CD4-positive, alpha-beta T cell treated with Interleukin-4 for 4 hours (primary cell): Measurements from ENCODE around the gene WDSUB1.

ENCODE experiments used
- DNase-seq: peaks from one replicate; pipeline ENCODE4 v3.0.0-alpha.2; 2020

Gene WDSUB1

DNA sequence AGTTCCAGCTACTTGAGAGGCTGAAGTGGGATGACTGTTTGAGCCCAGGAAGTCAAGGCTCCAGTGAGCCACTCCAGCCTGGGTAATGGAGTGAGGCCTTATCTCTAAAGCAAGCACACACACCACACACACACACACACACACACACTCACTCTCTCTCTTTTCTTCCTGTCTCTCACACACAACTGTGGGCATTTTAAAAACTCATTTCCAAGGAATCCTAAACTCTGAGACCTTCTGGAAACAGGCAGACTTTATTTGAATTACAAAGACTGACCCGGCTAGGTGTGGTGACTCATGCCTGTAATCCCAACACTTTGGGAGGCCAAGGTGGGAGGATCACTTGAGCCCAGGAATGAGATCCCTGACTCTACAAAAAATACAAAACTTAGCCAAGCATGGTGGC, 21.3 kb downstream of the WDSUB1 start:
- no peak for DNase-seq

DNA sequence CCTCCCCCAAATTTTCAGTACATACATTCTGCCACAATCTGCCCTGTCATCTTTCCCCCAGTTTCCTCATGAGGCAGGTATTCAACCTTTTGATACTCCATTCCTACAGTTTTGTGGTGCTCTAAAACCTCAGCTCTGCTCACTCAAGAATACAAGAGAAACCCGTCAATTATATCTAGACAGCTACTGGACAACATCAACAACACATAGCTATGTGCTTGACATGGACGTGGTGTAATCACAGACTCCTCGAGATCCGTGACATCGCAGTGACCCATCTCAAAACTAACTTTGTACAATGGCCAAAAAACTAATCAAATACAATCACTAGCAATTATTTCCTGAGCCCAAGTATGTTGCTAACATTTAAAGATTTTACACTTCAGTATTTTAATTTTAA, 23.6 kb downstream of the WDSUB1 start:
- no peak for DNase-seq

DNA sequence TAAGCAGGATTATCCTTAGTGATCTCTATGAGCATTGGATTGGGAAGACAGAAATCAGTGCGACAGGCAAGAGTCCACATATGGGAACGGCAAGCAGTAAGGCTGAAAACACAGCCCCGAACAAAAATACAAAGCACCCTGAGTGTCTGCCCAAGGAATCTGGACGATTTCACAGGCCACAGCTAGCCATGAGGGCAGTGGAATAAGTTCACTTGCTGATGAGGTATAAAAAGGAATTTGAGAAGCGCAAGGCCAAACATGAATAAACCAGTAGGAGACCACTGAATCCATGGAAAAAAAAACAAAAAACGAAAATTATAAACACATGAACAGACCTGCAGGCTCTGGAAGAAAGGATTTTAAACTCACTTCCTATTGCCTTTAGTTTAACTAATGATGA, 24.3 kb downstream of the WDSUB1 start:
- no peak for DNase-seq

DNA sequence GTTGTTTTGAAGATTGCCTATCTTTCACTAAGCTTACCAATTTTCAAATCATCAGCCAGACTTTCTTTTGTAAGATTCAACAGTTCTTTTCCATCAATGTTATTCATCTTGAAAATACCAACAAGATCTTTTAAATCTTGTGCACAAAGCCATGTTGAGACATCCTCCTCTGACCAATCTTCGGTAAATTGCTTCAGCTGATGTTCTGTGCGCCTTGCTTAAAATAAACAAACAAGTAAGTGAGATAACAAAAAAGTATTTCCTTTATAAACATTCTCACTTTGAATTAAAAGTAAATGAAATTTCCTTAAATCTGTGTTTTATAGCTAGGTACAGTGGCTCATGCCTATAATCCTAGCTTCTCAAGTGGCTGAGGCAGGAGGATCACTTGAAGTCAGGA, 30.3 kb downstream of the WDSUB1 start:
- no peak for DNase-seq

DNA sequence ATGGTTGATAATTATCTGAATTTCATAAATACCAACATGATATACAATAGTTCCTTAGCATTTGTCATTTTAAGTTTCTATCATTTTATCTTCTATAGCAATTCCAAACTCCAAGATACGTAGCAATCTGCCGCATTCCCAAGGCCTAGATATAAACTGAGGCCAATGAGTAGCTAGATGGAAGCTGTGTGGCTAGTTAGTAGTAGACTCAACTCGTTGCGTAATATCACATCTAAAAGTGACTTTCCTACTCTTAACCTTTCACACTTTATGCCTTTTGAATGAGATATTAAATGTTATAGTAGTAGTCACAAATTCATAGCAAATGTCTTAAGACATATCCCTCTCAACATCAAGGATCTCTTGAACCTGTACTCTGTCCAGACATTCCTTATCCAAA, 33.6 kb downstream of the WDSUB1 start:
- no peak for DNase-seq

DNA sequence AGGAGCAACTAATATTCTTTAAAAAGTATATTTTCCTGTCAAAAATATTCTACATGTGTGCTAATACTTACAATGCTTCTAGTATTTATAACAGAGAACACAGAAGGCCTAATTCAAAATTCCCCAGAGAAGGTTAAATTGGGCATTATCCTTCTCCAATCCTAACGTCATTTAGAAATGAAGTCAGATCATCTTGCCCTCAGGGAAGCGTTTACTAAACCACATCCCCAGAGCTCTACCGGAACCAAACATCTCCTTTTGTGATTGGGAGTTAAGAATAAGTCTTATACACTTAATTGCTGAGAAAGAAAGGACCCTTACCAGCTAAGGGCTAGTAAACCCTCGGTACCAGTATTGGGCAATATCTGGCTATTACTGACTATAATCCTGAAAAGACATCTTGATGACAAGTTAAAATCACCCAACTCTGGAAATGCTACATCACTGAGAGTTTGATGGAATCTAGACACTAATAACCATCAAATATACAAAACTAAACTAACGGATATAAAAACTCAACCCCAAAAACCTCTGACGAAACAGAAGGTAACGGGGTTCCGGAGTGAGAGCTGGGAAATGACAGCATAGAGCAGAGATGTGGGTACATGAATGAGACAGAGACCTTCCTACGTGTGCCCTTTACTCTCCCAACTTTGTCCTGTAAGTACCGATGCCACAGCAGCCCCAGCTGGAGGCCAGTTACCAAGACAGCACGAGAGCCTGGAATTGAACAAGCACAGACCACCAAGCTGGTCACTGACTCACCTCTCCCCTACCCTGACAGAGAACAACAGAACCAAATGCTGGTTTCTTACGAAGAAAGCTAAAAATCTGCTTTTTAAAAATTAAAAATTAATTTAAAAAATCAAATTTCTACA, 35.0 kb downstream of the WDSUB1 start:
- DNase-seq: no peak

- DNase-seq: no peak
These were observed 36.4 kb downstream of the WDSUB1 start for GRCh38 chr2:159249990-159250715.

- no peak for DNase-seq
These were observed 40.0 kb downstream of the WDSUB1 start for GRCh38 chr2:159246325-159246988.

DNA sequence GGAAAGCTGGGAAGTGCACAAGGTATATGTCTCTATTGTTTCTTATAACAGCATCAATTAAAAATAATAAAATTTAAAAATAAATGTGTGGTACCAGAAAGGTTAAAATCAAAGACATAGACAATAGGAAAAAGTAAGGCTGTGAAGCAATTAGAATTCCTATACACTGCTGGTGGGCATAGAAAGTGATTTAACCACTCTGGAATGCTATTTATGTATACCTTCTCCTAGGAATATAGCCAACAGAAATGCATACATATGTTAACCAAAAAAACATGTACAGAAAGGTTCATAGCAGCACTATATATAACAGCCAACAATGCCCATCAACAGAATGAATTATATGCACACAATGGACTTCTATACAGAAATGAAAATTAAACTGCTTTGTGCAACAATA, 43.0 kb downstream of the WDSUB1 start:
- no peak for DNase-seq

- no peak for DNase-seq
These were observed 51.6 kb downstream of the WDSUB1 start for GRCh38 chr2:159234868-159235267.

GRCh38 chr2:159232456-159233170, 53.9 kb downstream of the WDSUB1 start:
- DNase-seq: no peak

GRCh38 chr2:159230145-159230877, 56.2 kb downstream of the WDSUB1 start:
- DNase-seq: no peak

- no peak for DNase-seq
These were observed 56.9 kb downstream of the WDSUB1 start for GRCh38 chr2:159229476-159230144.

DNA sequence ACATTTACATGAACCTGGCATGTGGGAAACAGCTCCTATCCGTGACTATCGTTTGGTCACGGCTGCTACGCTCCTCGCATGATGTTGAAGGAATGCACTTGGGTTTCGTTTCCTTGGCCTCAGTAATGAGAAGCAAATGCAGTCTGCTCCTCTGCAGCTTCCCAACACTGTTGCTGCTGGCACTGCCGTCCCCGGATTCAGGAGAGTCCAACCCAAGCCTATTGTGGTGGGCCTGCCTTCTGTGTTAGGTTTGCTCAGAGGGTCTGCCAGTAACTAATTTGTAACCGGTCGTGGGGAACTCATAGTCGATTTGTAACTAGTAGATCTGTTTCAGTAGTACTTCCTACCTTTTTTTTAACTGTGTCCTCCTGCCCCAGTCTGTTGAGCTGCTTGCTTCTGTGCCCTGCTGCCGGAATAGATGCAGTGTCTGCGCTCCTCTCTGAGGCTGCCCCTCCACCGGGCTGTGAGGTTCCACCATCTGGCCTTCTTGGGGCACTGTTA, 58.4 kb downstream of the WDSUB1 start:
- DNase-seq: no peak

GRCh38 chr2:159227467-159227866, 59.0 kb downstream of the WDSUB1 start:
- DNase-seq: peak; percentile 21

- DNase-seq: no peak
These were observed 59.7 kb downstream of the WDSUB1 start for GRCh38 chr2:159226608-159227385.

- DNase-seq: peak; percentile 57
These were observed 60.4 kb downstream of the WDSUB1 start for GRCh38 chr2:159226059-159226461.

DNA sequence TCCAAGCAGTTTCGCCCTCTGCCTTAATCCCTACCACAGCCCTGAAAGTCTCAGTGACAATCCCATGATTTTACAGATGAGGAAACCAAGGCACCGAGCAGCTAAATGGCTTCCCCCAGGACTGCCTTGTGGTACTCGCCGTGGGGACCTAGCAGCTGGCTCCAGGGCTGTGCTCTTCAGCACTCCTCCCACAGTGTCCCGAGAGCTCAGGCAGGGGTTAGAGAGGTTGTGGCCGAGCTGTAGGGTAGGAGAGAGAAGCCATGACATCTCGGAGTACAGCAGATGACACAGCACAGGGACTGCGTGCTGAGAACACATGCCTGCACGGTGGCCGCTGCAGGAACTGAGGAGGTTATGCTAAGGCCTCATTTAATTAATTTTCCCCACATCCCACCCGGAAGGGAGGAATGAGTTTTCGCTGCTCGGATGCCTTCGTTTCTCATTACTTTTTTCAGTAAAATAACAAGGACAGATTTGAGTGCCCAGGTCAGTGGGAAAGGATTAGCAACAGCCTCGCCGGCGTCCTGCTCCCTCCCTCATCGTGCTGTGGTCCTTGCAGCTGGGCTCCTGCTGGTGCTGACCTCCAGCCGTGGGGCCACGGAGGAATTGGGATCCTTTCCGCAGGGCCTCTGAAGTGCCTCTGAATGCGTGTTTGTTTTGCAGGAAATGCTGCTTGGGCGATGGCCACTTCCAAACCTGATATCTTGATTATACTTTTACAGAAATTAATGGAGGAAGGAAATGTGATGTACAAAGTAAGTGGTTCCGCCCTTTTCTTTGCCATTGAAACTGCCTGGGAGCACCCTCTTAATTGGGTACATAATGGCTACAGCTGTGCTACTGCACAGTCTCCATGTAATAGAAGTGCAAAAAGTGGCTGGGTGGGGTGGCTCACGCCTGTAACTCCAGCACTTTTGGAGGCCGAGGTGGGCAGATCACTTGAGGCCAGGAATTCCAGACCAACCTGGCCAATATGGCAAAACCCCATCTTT, 61.2 kb downstream of the WDSUB1 start:
- no peak for DNase-seq

- DNase-seq: no peak
These were observed 62.3 kb downstream of the WDSUB1 start for GRCh38 chr2:159224061-159224813.
